Stimulated activated CD4-positive, alpha-beta T cell treated with anti-CD3 and anti-CD28 coated beads, Interleukin-15, amount 100 ng/mL, for 1 hour (primary cell): ENCODE measurements around the gene IQCM.
"Not testable (repeated sequence)": the region's sequence is repeated elsewhere in the genome, so short reads cannot be mapped to it uniquely, and the experiment has no call there.

ENCODE experiments used
- DNase-seq, 2 donors: peaks; one replicate each; pipeline ENCODE4 v3.0.0-alpha.2; 2020; ENCODE audit warnings: low read depth in 1 of 2, low spot score in 1 of 2

Gene IQCM

DNA sequence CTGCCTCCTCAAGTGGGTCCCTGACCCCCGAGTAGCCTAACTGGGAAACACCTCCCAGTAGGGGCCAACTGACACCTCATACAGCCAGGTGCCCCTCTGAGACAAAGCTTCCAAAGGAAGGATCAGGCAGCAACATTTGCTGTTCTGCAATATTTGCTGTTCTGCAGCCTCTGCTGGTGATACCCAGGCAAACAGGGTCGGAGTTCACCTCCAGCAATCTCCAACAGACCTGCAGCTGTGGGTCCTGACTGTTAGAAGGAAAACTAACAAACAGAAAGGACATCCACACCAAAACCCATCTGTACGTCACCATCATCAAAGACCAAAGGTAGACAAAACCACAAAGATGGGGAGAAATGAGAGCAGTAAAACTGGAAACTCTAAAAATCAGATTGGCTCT, 347.0 kb downstream of the IQCM start:
- not testable (repeated sequence) for DNase-seq

DNA sequence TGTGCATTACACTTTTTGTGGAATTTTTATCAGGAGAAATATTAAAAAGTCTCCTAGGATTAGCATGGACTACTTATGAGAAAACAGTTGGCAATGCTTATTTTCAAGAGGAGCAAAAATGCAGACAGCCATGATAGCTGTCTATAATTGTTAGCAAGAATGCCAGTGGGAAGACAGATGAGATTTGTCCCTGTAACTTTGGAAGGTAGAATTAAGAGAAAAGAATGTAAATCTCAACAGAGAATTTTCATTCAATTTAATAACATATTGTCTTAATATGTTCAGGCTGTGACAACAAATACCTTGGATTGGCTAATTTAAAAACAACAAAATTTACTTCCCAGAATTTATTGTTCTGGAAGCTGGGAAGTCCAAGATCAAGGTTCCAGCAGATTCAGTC, 349.2 kb downstream of the IQCM start:
- DNase-seq, result no peak

DNA sequence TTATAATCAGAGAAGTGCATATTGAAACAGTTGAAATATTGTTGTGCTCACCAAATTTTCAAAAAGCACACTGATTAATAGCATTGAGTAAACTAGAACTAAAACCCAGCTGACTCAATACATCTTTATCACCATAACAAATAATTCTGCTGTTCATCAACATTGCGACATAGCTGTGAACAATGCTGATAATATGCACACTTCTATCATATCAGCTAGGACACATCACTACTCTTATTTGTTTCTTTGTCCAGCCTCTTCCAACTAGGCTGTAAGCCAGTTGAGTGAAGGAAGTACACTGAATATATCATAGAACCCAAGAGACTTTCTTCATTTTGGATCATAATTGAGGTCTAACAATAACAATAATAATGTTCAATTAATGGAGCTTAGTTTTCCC, 349.7 kb downstream of the IQCM start:
- no peak for DNase-seq

DNA sequence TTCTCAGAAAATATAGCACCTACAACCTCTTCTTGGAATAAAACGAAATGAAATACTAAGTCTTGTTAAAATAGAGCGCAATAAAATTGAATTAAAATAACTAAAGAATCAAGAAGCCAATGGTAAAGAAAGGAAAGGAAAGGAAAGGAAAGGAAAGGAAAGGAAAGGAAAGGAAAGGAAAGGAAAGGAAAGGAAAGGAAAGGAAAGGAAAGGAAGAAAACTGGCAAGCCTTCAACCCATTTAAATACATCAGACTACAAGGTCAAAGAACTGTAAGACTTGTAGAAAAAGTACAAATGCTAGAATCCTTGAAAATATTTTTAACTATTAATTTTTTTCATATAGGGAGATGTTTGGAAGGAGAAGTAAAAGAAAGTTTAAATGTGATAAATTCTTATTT, 372.1 kb downstream of the IQCM start:
- no peak for DNase-seq

DNA sequence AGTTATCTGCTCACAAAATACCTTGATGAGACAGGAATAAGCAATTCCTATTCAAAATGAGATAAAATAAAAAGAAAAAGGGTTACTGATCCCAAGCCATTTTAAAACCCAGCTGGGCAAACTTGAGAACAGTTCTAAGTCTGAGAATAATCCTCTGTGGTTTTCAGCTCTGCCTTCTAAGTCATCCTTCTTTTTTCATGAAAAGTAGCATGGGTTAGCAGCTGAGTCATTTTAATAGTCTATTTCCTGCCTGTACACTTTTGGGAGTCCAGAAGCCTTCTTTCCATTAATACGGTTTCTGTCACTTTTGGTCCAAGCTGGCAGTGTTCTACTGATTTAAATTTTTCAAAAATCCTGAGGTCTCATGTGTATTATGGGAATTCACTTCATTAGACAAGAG, 374.3 kb downstream of the IQCM start:
- DNase-seq, result no peak

DNA sequence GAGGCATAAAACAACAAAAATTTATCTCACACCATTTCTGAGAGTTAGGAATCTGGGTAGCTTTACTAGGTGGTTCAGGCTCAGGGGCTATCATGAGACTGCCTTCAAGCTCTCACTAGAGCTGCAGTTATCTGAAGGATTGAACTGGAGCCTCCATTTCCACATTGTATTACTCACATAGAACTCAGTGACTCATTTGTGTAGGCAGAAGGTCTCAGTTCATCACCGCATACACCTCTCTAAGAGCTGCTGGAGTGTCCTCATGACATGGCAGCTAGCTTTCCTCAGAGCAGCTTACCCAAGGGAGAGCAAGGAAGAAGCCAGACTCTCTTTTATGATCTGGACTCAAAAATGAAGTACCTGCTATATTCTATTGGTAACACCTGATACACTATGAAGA, 389.2 kb downstream of the IQCM start:
- DNase-seq, result no peak

DNA sequence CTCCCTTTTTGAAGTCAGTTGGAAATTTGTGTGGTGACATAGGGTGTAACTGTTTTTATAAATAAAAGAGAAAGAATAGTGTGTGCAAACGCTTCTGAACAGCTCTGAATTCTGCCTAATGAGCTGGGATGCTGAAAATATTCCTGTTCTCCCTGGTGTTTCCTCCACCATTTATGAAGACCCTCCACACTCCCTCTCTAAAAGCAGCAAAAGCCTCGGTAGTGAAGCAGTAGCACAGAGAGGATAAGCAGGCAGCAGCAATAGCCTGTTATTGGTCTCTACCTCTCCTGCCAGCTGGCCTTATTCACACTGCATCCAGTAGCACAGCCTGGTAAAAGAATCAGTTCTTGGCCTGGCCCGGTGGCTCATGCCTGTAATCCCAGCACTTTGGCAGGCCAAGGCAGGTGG, 406.1 kb downstream of the IQCM start:
- DNase-seq, result no peak

DNA sequence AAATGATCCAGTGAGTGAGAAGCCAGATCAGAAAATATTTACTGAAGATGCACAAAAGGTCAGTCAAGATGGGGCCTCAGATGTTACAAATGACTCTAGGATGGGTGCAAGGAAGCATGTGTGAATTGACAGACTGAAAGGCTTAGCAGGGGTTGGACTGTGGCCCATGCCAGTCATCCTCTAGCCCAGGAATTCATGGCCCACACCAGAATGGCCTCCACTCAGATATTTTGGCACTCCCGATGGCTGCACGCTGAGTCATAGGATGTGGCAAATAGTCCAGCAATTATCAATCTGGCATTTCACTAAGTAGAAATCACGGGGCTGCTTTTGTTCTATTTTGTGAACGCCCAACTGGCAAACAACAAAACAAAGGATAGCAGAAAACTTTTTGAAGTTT, 406.5 kb downstream of the IQCM start:
- no peak for DNase-seq

DNA sequence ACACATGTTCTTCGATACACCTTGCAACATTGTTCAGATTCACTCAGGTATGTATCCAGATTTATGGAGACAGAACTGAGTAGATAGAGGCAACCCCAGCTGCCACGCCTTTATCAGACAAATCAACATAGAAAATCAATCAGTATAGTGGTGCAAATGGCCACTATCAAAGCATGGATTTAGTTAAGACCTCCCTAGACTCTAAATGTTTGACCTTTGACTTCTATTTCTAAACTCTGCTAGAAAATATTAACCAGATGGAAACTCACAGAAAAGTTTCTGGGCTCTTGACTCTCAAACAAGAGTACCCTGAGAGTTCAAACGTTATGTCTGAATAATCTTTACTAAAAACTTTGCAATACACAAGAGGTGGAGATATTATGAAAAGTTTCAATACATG, 411.5 kb downstream of the IQCM start:
- no peak for DNase-seq

DNA sequence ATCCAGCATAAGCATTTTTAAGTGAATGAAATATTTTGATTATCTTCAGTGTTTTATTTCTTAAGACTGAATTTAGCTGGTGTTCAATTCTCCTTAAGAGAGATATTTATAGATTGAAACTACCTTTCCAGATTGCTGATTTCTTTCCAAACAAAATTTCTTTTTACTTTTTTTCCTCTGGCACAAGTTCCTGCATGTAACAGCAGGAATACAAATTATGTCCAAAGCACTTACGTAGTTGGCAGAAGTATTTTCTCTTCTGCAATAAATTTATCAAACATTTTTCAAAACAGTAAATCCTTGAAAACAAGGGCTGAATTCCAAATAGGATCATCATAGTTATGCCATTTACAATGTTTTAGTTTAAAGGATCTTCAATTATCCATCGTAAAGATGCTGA, 412.6 kb downstream of the IQCM start:
- DNase-seq, result no peak

DNA sequence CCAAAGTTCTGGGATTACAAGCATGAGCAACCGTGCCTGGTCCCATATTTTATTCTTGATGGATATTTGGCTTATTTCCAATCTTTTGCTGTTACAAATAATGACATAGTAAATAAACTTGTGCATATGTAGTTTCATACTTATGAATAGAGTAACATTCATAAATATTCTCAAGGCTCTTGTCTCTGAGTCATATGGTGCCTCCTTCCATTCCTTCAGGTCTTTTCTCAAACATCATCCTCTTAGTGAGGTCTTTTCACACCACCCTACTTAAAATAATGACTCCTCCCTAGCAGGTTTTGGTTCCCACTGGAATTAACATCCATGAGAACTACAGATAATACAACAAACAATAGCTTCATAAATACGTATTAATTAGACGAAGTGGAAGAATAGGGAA, 416.6 kb downstream of the IQCM start:
- no peak for DNase-seq

DNA sequence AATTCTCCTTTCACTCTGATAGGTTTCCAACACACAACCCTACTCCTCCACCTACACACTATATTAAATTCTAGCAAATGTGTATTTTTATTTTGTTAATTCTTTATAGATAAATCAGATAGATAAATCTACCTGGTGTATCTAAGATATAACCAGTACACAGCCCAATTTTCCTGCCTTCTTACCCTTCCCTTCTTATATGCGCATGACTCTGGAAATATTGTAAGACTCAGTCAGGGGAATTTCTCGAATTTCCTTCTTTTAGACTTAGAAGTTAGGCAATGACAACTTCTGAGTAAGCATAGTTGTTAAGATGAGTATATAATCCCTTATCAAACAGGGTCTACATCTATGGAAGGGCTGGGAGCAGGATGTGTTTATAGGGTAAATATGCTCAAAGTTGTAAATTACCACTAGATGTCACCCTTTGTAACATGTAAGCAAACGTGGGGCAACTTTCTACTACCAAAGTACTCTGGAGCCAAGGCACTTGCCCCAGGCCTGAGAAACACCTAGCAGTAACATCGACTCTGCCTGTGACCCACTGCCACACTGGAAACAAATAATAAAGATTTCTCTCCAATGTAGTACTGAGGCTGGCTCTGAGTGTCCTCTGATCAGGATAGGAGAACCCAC, 444.7 kb downstream of the IQCM start:
- DNase-seq, result no peak

DNA sequence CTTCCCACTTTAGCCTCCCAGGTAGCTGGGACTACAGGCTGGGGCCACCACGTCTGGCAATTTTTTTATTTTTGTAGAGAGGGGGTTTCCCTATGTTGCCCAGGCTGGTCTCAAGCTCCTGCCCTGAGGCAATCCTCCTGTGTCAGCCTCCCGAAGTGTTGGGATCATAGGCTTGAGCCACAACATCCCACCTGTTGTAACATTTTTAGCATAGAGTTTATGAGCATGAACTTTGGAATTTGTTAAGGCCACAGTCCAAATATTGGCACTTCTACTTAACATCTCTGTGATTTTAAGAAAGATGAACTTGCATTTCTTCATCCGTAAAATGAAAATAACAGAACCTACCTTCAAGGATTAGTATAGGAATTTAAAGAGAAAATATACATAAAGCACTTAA, 445.6 kb downstream of the IQCM start:
- DNase-seq, result no peak

DNA sequence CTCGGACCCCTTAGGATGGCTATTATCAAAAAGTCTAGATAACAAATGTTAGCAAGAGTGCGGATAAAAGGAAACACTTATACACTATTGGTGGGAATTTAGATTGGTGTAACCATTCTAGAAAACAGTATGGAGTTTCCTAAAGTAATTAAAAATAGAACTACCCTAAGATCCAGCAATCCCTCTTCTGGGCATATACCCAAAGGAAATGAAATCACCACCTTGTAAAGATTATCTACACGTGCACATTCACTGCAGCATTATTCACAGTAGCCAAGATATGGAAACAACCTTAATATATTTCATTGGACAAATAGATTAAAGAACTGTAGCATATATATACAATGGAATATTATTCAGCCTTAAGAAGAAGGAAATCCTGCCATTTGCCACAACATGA, 462.4 kb downstream of the IQCM start:
- no peak for DNase-seq

DNA sequence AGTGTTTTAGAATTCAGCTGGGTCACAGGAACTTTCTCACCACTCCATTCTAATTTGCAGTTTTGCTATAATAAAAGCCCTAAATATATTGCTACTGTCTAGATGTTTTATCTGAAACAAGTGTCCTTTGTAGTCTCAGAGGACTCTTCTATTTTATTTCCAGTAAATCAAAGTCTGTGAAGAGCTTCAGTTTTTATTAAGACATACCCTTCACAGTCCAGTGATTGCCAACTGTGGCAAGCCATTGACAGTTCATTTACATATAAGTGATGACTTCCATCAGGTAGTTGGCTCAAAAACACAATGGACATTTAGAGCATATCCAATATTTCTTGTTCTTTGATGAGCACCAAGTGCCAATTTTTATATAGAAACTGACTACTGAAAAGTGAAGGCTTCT, 466.1 kb downstream of the IQCM start:
- DNase-seq, result no peak

DNA sequence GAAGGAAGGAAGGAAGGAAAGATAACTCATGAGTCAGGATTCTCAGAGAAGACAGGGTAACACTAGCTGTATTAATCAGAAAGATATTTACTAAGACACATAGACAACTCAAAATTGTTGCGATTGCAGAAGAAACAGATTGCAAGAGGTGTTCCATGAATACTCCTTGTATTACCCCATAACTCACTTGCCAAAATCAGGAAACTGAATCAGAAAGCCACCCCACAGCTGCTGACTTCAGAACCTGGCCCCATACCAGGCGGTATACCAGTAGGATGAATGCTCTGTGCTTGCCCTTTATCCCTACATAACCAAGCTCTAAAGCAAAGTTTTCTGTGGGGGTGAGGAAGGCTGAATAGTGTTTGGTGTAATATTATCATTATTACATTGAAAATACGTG, 468.5 kb downstream of the IQCM start:
- DNase-seq, result no peak

DNA sequence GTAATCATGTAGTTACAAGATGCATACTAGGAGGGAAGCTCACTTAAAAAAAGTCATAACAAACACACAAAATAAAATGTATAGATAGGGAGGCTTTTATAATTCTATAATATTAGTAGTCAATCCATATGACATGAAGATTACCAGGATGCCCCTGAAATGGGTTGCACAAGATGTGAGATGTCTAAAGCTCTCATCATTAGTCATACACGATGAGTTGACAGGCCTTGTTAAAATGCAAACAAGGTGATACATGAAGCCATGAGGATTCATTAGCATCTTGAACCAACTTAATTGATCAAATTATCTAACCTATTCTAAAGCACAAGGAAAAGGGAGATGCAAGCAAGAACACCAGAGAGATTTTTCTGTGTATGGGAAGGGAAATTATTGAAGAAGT, 470.2 kb downstream of the IQCM start:
- DNase-seq, result no peak

DNA sequence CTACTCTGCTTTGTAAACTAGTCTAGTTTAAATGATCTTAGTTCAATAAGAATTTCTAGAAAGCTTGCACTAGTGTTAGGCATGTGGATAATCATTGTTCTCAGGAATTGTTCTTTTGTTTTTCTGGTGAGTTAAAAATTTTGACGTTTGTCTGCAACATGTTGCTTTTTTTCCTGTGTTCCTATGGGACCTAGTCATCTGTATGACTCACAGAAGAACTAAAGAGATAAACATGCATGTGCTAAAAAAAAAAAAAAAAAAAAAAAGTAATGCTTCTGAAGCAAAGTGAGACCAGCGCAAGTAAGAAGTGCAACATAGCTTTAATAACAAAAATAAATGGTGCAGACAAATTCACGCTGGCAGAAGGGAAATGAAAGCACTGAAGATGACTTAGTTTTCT, 471.2 kb downstream of the IQCM start:
- no peak for DNase-seq

DNA sequence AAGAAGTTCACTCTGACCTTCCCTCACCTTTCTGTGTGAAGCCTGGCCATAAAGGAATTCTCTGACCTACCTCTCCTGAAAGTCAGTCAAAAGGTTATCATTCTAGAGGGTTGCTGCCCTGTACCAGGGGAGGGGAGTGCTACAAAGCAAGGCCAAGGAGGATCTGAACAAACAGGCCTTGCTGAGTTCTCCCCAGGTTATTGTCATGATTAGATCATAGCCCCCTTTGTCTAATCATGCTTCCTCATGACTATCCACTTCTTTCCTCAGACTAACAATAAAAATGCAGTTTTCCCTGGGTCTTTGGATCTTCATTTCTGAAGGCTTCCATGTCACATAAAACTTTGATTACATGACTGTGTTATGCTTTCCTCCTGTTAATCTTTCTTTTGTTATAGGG, 472.0 kb downstream of the IQCM start:
- DNase-seq, result no peak

DNA sequence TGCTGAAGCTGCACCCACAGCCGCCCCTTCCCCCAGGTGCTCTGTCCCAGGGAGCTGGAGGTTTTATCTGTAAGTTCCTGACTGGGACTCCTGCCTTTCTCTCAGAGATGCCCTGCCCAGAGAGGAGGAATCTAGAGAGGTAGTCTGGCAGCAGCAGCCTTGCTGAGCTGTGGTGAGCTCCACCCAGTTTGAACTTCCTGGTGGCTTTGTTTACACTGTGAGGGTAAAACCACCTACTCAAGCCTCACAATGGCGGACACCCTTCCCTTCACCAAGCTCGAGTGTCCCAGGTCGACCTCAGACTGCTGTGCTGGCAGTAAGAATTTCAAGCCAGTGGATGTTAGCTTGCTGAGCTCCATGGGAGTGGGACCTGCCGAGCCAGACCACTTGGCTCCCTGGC, 474.5 kb downstream of the IQCM start:
- DNase-seq, result not testable (repeated sequence)

DNA sequence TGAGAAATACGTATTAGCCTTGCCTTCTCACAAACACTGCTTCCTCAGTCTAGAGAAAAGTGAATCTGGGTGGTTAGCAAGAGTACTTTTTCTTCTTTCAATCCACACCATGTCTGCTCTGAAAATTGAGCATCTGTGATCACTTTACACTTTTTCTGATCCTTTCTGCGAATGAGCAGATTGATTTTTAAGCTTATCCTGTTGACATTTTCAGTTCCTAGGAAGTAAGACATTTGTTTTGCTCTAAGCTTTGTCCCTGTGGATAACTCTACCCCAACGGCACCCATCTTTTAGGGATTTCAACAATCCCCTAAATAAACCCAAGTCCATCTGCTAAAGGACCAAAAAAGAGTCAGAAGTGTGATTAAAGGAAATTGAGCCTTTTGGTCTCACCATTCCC, 487.5 kb downstream of the IQCM start:
- DNase-seq, result no peak

DNA sequence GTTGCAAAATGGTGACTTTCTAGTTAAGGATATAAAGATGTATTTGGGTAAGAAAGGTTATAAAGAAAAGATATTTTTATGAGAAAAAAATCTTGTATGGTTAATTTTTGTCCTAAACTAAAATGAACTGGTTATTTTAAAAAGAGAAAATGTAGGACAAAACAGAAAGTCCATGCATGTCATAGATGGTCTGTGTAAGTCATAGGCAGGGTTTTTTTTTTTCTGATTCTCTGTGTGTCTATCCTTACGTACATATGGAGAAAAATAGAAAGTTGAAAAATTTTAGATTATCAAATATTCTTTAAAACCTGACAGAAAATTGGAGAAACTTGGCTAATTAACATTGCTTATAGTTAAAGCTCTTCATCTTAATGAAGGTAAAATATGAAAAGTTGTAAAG, 493.4 kb downstream of the IQCM start:
- DNase-seq, result no peak

DNA sequence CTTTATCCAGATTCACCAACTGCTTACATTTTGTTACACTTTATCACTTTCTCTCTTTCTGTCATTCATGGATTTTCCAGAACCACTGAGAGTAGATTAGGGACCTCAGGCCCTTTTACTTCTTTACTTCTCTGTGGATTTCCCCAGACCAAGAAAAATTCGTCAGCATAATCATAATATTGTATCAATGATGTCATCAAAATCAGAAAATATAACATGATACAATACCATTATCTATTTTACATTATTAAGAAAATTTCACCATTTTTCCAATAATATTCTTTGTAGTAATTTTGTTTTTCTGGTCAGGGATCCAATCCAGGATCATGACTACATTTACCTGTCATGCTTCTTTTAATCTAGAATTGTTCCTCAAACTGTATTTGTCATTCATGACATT, 494.2 kb downstream of the IQCM start:
- DNase-seq, result no peak

DNA sequence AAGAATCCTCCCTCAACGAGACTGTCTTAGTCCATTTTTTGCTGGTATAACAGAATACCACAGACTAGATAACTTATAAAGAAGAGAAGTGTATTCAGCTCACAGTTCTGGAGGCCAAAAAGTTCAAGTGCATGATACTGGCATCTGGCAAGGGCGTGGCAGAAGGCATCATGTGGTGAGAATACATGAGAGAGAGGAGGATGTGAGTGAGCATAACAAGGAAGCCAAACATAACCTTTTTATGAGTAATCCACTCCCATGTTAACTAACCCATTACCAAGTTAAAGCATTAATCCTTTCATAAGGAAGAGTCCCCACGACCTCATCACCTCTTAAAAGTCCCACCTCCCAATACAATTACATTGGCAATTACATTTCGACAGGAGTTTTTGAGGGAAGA, 504.6 kb downstream of the IQCM start:
- no peak for DNase-seq
